Fibroblast of pulmonary artery (primary cell): ENCODE data around the gene AK1.

Experiments
- DNase-seq: peaks from one replicate; pipeline ENCODE4 v3.0.0-alpha.2; 2010; ENCODE audit warnings: low read depth
- H3K4me3 ChIP-seq: replicated peaks from 2 replicates; pipeline ENCODE4 v1.5.1; 2011; ENCODE audit warnings: low read depth, mild to moderate bottlenecking, control low read depth, low read length, moderate library complexity
- TF ChIP-seq, protein P1 (sequence below): IDR thresholded peaks from 2 replicates; pipeline ENCODE4 v1.5.1; 2011; ENCODE audit warnings: mild to moderate bottlenecking, control low read depth, low read length, inconsistent platforms; ENCODE audit errors: missing control alignments

The AK1 gene, protein sequence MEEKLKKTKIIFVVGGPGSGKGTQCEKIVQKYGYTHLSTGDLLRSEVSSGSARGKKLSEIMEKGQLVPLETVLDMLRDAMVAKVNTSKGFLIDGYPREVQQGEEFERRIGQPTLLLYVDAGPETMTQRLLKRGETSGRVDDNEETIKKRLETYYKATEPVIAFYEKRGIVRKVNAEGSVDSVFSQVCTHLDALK

DNA sequence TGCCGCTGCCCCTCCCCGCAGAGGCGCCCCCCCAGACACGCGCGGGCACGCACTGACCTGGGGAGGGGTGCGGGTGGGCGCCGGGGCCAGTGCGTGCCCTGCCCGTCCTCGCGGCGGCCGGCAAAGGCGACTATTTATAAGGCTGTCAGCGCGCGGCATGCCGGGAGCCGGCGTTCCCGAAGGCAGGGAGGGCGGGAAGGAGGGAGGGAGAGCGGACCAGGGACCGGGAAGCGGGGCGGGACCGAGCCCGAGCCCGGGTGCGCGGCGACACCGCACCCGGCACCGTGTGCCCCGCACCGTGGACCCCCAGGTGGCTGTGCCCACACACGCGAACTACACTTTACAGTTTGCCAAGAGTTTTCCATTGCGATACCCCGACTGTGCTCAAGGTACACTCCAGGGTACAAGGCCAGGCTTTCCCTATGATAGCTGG lies at the start of gene AK1:
AK1 (minus strand) TSS at position 110 of the 433 bp plus-strand sequence. CDS start 3,058 bp downstream, outside the sequence.
- H3K4me3 ChIP-seq, result peak within 1 kb of the TSS; percentile 60
- TF ChIP-seq, protein P1, sequence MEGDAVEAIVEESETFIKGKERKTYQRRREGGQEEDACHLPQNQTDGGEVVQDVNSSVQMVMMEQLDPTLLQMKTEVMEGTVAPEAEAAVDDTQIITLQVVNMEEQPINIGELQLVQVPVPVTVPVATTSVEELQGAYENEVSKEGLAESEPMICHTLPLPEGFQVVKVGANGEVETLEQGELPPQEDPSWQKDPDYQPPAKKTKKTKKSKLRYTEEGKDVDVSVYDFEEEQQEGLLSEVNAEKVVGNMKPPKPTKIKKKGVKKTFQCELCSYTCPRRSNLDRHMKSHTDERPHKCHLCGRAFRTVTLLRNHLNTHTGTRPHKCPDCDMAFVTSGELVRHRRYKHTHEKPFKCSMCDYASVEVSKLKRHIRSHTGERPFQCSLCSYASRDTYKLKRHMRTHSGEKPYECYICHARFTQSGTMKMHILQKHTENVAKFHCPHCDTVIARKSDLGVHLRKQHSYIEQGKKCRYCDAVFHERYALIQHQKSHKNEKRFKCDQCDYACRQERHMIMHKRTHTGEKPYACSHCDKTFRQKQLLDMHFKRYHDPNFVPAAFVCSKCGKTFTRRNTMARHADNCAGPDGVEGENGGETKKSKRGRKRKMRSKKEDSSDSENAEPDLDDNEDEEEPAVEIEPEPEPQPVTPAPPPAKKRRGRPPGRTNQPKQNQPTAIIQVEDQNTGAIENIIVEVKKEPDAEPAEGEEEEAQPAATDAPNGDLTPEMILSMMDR, result no peak
- peak; percentile 54 for DNase-seq

DNA sequence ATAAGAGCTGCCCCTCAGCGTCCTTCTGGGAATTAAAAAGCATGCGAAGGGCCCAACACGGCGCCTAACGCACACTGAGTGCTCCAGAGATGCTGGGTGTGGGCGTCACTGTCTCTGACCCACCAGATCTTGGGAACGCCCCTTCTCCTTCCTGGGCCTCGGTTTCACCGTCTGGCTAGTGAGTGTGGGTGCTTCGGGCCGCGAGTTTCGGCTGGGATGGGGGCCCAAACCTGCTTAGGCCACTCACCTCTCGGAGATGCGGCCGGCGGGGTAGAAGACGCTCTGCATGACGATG lies 49.4 kb upstream of the AK1 start:
- TF ChIP-seq, protein P1, result no peak
- peak overlapping the region; percentile 22 for H3K4me3 ChIP-seq
- no peak for DNase-seq

DNA sequence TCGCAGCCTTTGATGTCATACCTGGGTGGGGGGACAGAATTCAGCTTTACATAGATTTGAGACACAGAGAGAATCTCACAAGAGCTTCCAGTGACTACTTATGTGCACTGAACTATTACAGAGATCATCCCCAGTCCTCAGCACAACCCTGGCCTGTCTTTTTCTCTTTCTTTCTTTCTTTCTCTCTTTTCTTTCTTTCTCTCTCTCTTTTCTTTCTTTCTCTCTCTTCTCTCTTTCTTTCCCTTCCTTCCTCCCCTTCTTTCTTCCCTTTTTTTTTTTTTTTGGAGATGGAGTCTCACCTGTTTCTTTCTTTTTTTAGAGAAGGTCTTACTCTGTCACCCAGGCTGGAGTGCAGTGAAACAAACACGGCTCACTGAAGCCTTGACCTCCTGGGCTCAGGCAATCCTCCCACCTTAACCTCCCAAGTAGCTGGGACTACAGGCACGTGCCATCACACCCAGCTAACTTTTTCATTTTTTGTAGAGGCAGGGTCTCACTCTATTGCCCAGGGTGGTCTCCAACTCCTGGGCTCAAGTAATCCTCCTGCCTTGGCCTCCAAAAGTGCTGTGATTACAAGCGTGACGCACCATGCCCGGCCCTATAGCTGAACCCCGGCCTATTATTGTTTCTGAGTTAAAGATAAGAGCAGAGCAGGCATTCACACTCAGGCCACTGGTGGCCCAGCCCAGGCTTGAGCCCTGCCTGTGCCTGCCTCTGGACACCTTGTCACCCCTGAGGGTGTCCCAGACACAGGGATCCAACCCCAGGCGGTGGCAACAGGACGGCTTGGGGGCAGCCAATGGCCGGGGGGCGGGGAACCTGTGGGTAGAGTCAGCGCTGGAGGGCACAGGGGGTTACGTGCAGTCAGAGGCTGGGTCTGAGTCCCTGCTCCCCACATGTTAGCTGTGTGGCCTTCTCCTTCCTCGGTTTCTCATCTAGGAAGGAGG lies 48.8 kb upstream of the AK1 start:
- DNase-seq, result no peak
- H3K4me3 ChIP-seq, result no peak overlapping the region
- TF ChIP-seq, protein P1, result no peak

DNA sequence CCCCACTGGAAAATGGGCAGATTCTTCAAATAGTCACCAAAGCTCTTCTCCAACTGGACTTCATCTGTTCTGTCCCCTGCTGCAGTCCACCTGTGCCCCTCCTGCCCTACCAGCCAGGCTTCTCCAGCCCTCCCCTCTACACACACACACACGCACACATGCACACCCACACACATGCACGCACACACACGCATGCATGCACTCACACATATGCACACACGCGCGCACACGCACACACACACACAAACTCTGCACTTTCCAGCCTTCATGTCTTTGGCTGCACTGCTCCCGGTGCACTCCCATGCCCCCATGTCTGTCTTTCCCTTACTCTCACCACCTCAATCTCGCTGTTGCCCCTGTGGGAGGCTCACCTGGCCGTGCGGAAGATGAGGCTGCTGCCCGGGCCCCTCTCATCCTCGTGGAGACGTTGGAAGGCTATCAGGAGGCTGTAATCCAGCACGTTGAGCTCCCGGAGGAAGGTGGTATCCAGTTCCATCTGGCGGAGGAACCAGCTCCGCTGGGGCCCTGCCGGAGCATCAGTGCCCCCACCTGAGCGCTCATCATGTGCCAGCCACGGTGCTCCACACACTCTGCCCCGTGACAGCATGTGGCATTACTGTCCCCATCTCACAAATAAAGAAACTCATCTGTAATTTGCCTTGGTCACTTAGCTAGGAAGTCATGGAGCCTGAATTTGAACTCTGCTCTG lies 47.4 kb upstream of the AK1 start:
- no peak overlapping the region for H3K4me3 ChIP-seq
- TF ChIP-seq, protein P1, result no peak
- no peak for DNase-seq

DNA sequence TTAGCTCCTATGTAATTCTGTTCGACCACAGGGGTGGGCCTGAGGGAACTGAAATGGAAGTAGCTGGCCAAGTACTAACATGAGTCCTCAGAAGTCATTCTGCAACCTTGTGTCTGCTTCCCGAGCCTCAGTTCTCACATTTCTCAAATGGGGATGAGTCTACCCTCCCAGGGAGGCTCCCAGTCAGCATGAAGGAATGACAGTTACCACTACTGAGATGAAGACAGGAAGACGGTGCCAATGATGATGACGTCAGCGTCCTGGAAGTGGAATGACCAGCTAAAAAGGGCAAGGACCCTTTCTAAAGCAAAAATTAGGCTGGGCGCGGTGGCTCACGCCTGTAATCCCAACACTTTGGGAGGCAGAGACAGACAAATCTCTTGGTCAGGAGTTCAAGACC lies 46.3 kb upstream of the AK1 start:
- TF ChIP-seq, protein P1, result no peak
- no peak overlapping the region for H3K4me3 ChIP-seq
- peak; percentile 73 for DNase-seq

DNA sequence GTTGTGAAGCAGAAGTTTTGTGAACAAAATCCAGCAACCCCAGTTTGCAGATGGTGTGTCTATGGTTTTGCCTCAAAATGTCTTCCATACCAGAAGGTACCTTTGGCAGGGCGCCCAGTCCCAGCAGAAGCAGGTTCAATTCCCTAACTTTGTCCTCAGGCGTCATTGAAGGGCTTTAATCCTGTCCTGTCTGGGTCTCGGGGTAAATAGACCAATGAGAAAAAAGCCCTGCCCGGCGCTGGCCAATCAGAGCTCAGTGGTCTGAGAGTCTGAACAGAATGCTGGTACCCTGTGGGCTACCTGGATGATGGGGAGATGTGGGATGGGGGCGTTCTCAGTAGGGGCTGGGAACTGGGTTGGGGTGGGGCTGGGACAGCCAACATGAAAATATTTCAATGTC lies 45.6 kb upstream of the AK1 start:
- H3K4me3 ChIP-seq, result no peak overlapping the region
- DNase-seq, result no peak
- TF ChIP-seq, protein P1, result no peak
